H1 (cell line): ENCODE measurements around the gene PDYN. TPM values are rescaled to one million over a fixed set of nuclear protein-coding genes. Genes with fewer than 3 reads are reported as not detected.

Experiments used
- CTBP2 ChIP-seq: IDR thresholded peaks from 2 replicates; pipeline ENCODE4 v1.7.0; 2011; ENCODE audit warnings: borderline replicate concordance, mild to moderate bottlenecking, moderate library complexity, mixed read lengths, low read length; ENCODE audit not compliant: insufficient read depth, insufficient read length
- HDAC2 ChIP-seq, 2 experiments: fragments of 300-600 bp in 1 of 2; sonication (generic) in 1 of 2; IDR thresholded peaks; 2 replicates each; pipeline ENCODE4 v1.6.1; 2011 to 2012; ENCODE audit warnings: low read depth in 2 of 2, low read length in 2 of 2, mild to moderate bottlenecking in 2 of 2, moderate library complexity in 2 of 2, borderline replicate concordance in 1 of 2, inconsistent platforms in 1 of 2
- JUN ChIP-seq: IDR thresholded peaks from 2 replicates; pipeline ENCODE4 v1.6.1; 2011; ENCODE audit warnings: low read depth, mild to moderate bottlenecking, improper control_type of control experiment, low read length
- JUND ChIP-seq: IDR thresholded peaks from 2 replicates; pipeline ENCODE4 v1.6.1; 2011; ENCODE audit warnings: mild to moderate bottlenecking, improper control_type of control experiment, low read length
- KDM4A ChIP-seq: IDR thresholded peaks from one replicate; pipeline ENCODE4 v1.7.1; 2012; ENCODE audit warnings: low read depth, mild to moderate bottlenecking, moderate library complexity, low read length, inconsistent platforms; ENCODE audit not compliant: severe bottlenecking
- NANOG ChIP-seq: IDR thresholded peaks from 2 replicates; pipeline ENCODE4 v1.6.1; 2011; ENCODE audit warnings: low read length, low read depth, mild to moderate bottlenecking, inconsistent platforms; ENCODE audit not compliant: insufficient read depth, poor library complexity, severe bottlenecking
- POLR2A ChIP-seq, 2 experiments: IDR thresholded peaks; 1 replicate in 1 of 2; 2 replicates in 1 of 2; pipeline ENCODE4 v1.6.1; 2011; ENCODE audit warnings: low read depth in 2 of 2, low read length in 2 of 2, mild to moderate bottlenecking in 2 of 2; ENCODE audit errors: control extremely low read depth in 1 of 2
- RBBP5 ChIP-seq: IDR thresholded peaks from 2 replicates; pipeline ENCODE4 v1.7.1; 2012; ENCODE audit warnings: low read depth, mild to moderate bottlenecking, inconsistent platforms, low read length, moderate library complexity, borderline replicate concordance
- RFX5 ChIP-seq: IDR thresholded peaks from 2 replicates; pipeline ENCODE4 v1.6.1; 2011; ENCODE audit warnings: low read depth, low read length, improper control_type of control experiment, borderline replicate concordance
- RNF2 ChIP-seq: fragments of 200-900, 300-1000 bp; sonication (generic); IDR thresholded peaks from 2 replicates; pipeline ENCODE4 v1.7.1; 2016; ENCODE audit warnings: borderline replicate concordance, low read depth, mild to moderate bottlenecking, antibody characterized with exemption, low read length; ENCODE audit not compliant: poor library complexity, severe bottlenecking; ENCODE audit errors: missing control alignments
- TAF7 ChIP-seq: optimal IDR thresholded peaks from 2 replicates; pipeline ENCODE3; 2011; ENCODE audit warnings: low read depth, mild to moderate bottlenecking, inconsistent platforms, low read length, moderate library complexity, borderline replicate concordance
- TEAD4 ChIP-seq: IDR thresholded peaks from 2 replicates; pipeline ENCODE4 v1.6.1; 2012; ENCODE audit warnings: low read depth, low read length, inconsistent platforms, mixed read lengths
- ZNF274 ChIP-seq: IDR thresholded peaks from 2 replicates; pipeline ENCODE4 v1.7.0; 2012; ENCODE audit warnings: low read length, borderline replicate concordance; ENCODE audit errors: extremely low read depth
- polyA plus RNA-seq, 7 experiments: library from polyadenylated mRNA; depleted of rRNA in 3 of 7; stranded (reverse) in 5 of 7; unstranded in 2 of 7; fragments of >200 nt in 5 of 7; fragments of 200-250 nt in 2 of 7; gene quantifications; 1 replicate in 5 of 7; 2 replicates in 1 of 7; 4 replicates in 1 of 7; pipeline versions ENCODE4 v1.2.1 to v1.2.3, GENCODE V29; 2011 to 2013; ENCODE audit warnings: missing spikeins in 2 of 7, mixed read lengths in 2 of 7
- total RNA-seq: library from RNA; stranded (reverse); fragmentation: NEBNext Ultra II Directional; extraction: Animal tissue kit (Norgen Biotek cat#: 25700); gene quantifications from 2 replicates; pipeline ENCODE4 v1.2.1, GENCODE V29; 2021
- TF ChIP-seq, protein P1 (sequence below): IDR thresholded peaks from 2 replicates; pipeline ENCODE4 v1.6.1; 2012; ENCODE audit warnings: inconsistent platforms
- TF ChIP-seq, protein P2 (sequence below): IDR thresholded peaks from 2 replicates; pipeline ENCODE4 v1.6.1; 2011; ENCODE audit warnings: low read length, improper control_type of control experiment
- TF ChIP-seq, protein P3 (sequence below): IDR thresholded peaks from 2 replicates; pipeline ENCODE4 v1.6.1; 2012; ENCODE audit warnings: inconsistent platforms
- TF ChIP-seq, protein P4 (sequence below), 3 experiments: IDR thresholded peaks; 1 replicate in 2 of 3; 2 replicates in 1 of 3; pipeline versions ENCODE4 v1.5.1 to v1.6.1; 2011; ENCODE audit warnings: low read length in 3 of 3, mild to moderate bottlenecking in 3 of 3, inconsistent platforms in 2 of 3, low read depth in 1 of 3, moderate library complexity in 1 of 3; ENCODE audit not compliant: insufficient read depth in 1 of 3; ENCODE audit errors: control extremely low read depth in 1 of 3

The PDYN gene
- total and polyA plus RNA-seq, 2 of the 8 experiments (the other 6 are each of a cell fraction or from before 2014, with no cell fraction given): 0.54 to 0.60 TPM

DNA sequence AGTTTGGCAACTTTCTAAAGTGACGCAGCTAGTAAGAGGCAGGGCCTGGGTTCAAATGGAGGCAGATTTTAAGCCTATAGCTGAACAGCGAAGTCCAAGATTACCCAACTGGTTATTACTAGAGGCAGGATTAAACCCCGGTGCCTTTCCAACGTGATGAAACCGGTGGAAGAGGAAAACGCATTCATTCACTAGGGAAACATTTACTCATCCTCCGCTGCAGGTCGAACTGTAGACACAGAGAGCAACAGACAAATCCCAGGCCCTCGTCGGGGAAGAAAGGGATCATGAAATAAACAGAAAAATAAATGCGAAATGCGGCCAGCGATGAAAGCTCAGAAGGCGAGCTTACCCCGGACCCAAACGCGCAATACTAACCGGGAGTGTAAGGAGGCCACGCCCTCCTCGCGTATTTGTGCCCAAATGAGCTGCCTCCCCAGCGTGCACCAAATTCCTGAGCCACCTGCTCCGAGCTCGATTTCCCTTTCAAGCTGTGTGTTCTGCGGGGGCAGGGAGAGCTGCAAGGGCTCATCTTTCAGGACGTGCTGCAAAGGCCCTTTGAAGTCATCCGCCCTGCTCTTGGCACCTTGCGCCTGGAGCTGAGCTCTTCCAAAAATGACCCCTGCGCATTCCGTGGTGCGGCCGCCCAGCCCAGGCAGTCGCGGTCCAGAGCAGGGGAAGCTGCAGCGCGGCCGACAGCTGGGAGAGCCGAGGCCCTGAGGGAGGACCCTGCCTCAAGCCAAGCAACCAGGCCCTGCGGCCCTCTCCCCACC lies 46.9 kb downstream of the PDYN start (continued):
- no peak for TF ChIP-seq RNF2
- TF ChIP-seq TEAD4: peak; percentile 96
- TF ChIP-seq TAF7: no peak
- peak in 1 of 2 experiments; percentile 82; a peak in 2 of 3 replicates for TF ChIP-seq POLR2A (IDR thresholded peaks at IDR 0.05; ENCODE audit: control extremely low read depth in 1 of 2, low read depth in 2 of 2, low read length in 2 of 2)
- TF ChIP-seq RBBP5: peak; percentile 98
- TF ChIP-seq, protein P1, sequence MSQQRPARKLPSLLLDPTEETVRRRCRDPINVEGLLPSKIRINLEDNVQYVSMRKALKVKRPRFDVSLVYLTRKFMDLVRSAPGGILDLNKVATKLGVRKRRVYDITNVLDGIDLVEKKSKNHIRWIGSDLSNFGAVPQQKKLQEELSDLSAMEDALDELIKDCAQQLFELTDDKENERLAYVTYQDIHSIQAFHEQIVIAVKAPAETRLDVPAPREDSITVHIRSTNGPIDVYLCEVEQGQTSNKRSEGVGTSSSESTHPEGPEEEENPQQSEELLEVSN: peak; percentile 71; the same call in 1 of the 2 replicates
- TF ChIP-seq JUND: 0 out of 2 replicates have a peak, but pooled peaks have one; percentile 22
- TF ChIP-seq, protein P2, sequence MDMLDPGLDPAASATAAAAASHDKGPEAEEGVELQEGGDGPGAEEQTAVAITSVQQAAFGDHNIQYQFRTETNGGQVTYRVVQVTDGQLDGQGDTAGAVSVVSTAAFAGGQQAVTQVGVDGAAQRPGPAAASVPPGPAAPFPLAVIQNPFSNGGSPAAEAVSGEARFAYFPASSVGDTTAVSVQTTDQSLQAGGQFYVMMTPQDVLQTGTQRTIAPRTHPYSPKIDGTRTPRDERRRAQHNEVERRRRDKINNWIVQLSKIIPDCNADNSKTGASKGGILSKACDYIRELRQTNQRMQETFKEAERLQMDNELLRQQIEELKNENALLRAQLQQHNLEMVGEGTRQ: no peak
- TF ChIP-seq ZNF274: no peak
- TF ChIP-seq, protein P3, sequence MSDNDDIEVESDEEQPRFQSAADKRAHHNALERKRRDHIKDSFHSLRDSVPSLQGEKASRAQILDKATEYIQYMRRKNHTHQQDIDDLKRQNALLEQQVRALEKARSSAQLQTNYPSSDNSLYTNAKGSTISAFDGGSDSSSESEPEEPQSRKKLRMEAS: peak; percentile 93
- peak; percentile 53 for TF ChIP-seq KDM4A
- TF ChIP-seq HDAC2 (IDR thresholded peaks at IDR 0.05; ENCODE audit: borderline replicate concordance in 1 of 2, low read depth in 2 of 2, low read length in 2 of 2): 0 out of 4 replicates have a peak, but pooled peaks of 1 of the 2 experiments have one; percentile 77
- TF ChIP-seq RFX5: no peak
- no peak for TF ChIP-seq JUN
- TF ChIP-seq, protein P4, sequence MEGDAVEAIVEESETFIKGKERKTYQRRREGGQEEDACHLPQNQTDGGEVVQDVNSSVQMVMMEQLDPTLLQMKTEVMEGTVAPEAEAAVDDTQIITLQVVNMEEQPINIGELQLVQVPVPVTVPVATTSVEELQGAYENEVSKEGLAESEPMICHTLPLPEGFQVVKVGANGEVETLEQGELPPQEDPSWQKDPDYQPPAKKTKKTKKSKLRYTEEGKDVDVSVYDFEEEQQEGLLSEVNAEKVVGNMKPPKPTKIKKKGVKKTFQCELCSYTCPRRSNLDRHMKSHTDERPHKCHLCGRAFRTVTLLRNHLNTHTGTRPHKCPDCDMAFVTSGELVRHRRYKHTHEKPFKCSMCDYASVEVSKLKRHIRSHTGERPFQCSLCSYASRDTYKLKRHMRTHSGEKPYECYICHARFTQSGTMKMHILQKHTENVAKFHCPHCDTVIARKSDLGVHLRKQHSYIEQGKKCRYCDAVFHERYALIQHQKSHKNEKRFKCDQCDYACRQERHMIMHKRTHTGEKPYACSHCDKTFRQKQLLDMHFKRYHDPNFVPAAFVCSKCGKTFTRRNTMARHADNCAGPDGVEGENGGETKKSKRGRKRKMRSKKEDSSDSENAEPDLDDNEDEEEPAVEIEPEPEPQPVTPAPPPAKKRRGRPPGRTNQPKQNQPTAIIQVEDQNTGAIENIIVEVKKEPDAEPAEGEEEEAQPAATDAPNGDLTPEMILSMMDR (IDR thresholded peaks at IDR 0.05; ENCODE audit: control extremely low read depth in 1 of 3, insufficient read depth in 1 of 3, low read depth in 1 of 3, low read length in 3 of 3): peak in 1 of 3 experiments; percentile 2; a peak in 1 of 4 replicates
- peak; percentile 58 for TF ChIP-seq NANOG
- TF ChIP-seq CTBP2: peak; percentile 96
